GM06990 (cell line): ENCODE data around the gene ADARB2.
A peak's percentile ranks its signal among the peaks of the same experiment; 100 is the strongest.

Experiments
- DNase-seq: peaks from one replicate; pipeline ENCODE4 v3.0.0-alpha.2; 2011; ENCODE audit not compliant: insufficient read length; ENCODE audit errors: extremely low read depth
- H3K27me3 ChIP-seq: replicated peaks from 2 replicates; pipeline ENCODE4 v1.6.0; 2011; ENCODE audit warnings: low read length; ENCODE audit not compliant: control insufficient read depth, insufficient read depth
- H3K36me3 ChIP-seq: 2 replicates; pipeline ENCODE4 v1.5.1; 2011; ENCODE audit warnings: low read length; ENCODE audit not compliant: control insufficient read depth, insufficient read depth
- H3K4me3 ChIP-seq: replicated peaks from 2 replicates; pipeline ENCODE4 v1.5.1; 2011; ENCODE audit warnings: low read depth, mild to moderate bottlenecking, control low read depth, low read length
- CTCF ChIP-seq: IDR thresholded peaks from 2 replicates; pipeline ENCODE4 v1.5.1; 2011; ENCODE audit warnings: low read length, control low read depth, mild to moderate bottlenecking, inconsistent platforms; ENCODE audit not compliant: insufficient read depth, poor library complexity, severe bottlenecking

Gene ADARB2

GRCh38 chr10:1643161-1643907 lies 94.0 kb downstream of the ADARB2 start:
- H3K36me3 ChIP-seq, result no peaks in the 10 kb centered on the region
- H3K4me3 ChIP-seq, result no peak overlapping the region
- DNase-seq, result peak; percentile 69
- no peak for TF ChIP-seq CTCF
- H3K27me3 ChIP-seq, result no peaks in the 10 kb centered on the region

GRCh38 chr10:1642600-1643160 lies 94.6 kb downstream of the ADARB2 start:
- Histone ChIP-seq H3K36me3 (no peaks in the 10 kb centered on the region), H3K4me3 (no peak overlapping the region), H3K27me3 (no peaks in the 10 kb centered on the region)
- no peak for TF ChIP-seq CTCF
- DNase-seq, result no peak

- Histone ChIP-seq H3K36me3 (no peaks in the 10 kb centered on the region), H3K4me3 (no peak overlapping the region), H3K27me3 (no peaks in the 10 kb centered on the region)
- DNase-seq, result no peak
- no peak for TF ChIP-seq CTCF
Measured at GRCh38 chr10:1641402-1641801, 95.9 kb downstream of the ADARB2 start.

GRCh38 chr10:1638889-1639419 lies 98.4 kb downstream of the ADARB2 start:
- no peak for DNase-seq
- Histone ChIP-seq H3K4me3 (no peak overlapping the region), H3K27me3 (no peaks in the 10 kb centered on the region), H3K36me3 (no peaks in the 10 kb centered on the region)
- TF ChIP-seq CTCF, result no peak

GRCh38 chr10:1635340-1635739 lies 102.0 kb downstream of the ADARB2 start:
- DNase-seq, result no peak
- Histone ChIP-seq H3K27me3 (no peaks in the 10 kb centered on the region), H3K36me3 (0 out of 2 replicates have a peak, but pooled peaks cover 1% of the 10 kb centered on the region), H3K4me3 (no peak overlapping the region)
- no peak for TF ChIP-seq CTCF
